NCI-H1436 treated with DMSO at 0.1 percent for 48 hours (cell line): Measurements from ENCODE around the gene SLC25A19.

Source experiments
- DNase-seq: peaks from one replicate; lab custom pipeline; 2025; lab: John Stamatoyannopoulos, UW

The SLC25A19 gene

GRCh38 chr17:75289115-75289831 is at the start of gene SLC25A19:
Gene SLC25A19, minus strand, starts transcription at chr17:75289433. Its CDS starts 2,669 bp downstream, at chr17:75286764.
- peak; percentile 98 for DNase-seq

- no peak for DNase-seq
Observed at GRCh38 chr17:75338335-75338734, 49.1 kb upstream of the SLC25A19 start.

DNA sequence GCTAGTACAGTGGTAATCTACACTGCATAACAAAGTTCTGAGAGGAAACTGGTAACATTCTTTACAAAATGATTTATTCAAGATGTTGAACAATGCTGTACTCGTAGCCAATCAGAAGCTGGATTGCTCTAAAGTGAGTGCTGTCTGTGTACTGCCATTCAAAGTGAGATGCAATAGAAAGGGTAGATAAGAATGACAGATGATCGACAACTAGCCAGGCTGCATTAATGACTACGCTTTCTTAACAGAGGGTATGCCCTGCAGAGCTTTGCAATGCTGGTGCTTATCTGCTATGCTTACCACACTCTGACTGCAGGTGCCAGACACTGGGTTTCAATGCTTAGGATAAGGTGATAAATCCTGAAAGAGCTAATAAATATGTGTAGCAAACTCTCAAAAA is 46.1 kb upstream of the SLC25A19 start:
- DNase-seq: no peak

- DNase-seq: no peak
Observed at GRCh38 chr17:75334723-75335122, 45.5 kb upstream of the SLC25A19 start.

- DNase-seq: no peak
Observed at GRCh38 chr17:75331671-75332070, 42.4 kb upstream of the SLC25A19 start.

DNA sequence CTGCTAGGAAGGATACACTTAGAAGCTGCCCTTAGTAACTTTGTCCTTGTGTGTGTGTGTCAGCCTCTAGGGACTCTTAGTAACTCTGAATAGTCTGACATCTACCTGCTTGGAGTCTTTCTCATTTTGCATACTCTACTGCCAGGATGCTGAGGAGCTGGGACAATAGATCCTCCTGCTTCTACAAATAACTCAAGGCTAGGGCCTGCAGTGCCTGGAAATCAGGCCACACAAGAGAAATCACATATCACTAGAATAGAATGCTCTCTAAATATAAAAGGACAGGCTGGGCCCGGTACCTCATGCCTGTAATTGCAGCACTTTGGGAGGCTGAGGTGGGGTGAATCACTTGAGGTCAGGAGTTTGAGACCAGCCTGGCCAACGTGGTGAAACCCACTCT is 38.5 kb upstream of the SLC25A19 start:
- no peak for DNase-seq

- no peak for DNase-seq
Observed at GRCh38 chr17:75326226-75326848, 37.1 kb upstream of the SLC25A19 start.

- DNase-seq: no peak
Observed at GRCh38 chr17:75325827-75326225, 36.6 kb upstream of the SLC25A19 start.

DNA sequence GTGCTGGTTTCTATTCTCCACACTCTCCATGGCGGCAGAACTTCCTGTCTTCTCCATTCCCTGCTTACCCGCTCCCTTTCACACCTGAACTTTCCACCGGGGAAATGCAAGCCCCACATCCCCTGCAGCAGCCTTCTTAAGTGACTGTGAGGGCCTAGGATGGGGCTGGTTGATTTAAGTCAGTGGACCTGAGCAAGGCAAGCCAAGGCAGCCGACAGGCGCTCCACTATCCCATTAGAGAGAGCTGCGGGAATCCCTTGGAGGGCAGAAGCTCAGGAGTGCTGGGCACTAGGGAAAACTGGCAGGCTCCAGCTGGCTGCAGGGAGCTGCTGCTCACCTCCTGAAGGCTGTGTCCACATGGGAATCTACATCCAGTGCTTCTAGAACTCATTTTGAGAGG is 36.1 kb upstream of the SLC25A19 start:
- DNase-seq: no peak

DNA sequence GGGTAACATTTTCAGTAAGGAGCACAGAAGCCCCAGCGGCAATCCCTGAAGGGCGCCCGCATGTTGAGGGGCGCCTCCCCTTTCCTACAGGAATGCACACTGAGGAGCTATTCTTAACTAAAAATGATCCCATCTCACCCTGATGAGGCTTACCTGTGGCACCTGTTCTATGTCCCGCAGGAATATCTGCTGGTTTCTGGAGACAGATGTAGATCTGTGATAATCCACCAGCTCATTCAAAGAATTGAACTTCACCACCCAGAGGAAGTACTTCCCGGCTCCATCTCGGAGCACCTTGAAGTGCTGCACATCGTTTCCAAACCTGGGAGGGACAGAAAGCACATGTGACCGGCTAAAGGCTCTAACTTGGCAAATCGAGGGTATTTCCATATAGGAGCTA is 32.3 kb upstream of the SLC25A19 start:
- DNase-seq: no peak

DNA sequence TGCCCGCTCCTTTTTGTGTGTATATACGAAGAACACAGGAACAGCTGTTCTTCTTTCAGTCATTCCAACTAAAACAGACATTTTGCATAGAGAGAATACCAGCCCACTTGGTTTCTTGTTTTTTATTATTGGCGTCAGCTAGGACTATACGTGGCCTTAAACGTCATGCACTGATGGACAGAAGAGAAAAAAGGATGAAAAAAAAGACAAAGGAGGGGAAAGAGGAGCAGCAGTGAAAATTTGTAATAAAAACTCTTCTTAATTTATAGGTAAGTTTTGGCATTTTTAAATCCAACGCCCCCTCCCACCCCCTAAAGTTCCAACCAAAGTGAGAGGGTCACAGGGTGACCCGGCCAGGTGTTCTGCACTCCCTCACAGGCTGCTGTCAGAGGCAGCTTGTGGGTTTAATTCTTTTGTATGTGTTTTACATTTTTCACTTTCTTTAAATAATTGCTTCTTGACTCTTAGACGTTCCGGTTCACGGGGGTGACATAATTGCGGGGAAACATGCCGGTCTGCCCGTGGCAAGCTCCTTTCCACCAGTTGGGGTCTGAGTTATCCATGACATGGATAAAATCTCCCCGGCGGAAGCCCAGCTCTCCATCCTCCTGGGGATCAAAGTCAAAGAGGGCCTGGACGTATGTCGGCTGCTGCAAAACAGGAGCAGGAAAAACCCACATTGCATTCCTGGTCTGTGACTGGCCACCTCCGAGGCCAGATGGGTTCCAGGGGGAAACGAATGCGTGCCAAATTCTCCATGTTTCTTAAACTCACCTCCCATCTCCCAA is 30.9 kb upstream of the SLC25A19 start:
- no peak for DNase-seq

DNA sequence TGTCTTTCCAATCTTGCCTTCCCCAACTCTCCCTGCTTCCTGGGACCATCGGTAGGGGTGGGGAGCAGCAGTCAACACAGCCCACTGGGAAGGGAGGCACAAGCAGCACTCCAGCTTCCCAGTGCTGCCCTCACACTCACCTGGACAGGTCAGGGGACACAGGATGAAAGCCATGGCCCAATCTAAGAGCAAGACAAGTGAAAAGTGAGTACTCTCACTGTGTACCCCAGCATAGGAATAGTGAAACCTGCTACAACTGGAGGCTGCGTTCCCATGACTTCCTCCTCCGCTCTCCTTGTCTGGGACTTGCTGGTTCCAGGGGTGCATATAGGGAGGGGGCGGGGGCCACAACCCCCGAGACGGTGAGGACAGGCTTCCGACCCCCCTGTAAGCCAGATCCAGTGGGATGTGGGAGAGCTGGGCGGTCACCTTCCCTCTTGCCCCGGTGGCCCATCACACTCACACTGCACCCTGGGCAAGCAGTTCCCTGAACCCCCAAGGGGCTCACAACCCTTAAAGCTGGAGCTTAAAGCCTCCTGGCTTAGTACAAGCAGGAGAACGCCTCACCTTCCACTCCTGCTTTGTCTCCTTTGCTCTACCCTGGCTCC is 29.5 kb upstream of the SLC25A19 start:
- DNase-seq: no peak

DNA sequence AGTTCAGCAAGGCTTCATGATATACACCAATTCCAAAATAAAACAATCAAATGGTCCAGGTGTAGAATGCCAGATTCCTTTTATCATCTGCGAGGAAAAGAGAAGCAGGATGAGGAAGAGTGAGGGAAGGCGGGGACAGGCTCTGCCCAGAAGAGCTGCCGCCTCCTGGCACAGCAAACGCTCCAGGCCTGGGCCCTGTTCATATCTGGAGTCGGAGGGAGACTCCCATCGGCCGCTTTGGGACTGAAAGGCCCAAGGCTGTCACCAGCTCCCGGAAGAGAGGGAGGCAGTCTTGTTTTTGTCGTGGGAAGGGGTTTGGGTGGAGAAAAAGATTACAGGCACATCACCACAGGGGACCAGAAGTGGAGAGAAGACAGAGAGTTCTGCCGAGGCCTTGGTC is 29.0 kb upstream of the SLC25A19 start:
- no peak for DNase-seq

DNA sequence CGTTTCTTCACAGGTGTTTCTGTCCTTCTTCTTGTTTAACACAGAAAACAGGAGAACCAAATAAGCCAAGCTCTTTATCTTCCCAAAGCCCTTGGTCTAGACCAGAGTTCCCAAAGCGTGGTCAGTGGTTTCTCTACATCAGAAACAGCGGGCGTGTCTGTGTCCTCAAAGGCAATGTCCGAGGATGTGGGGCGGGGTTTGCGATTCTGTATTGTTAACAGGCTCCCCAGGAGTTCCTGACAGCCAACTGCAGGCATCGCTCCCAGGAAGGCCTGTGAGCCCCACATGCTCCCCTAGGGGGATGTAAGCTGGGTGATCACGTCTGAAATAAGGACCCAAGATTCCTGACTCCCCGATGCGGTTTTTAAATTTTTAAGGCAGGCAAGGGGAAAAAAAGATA is 28.4 kb upstream of the SLC25A19 start:
- DNase-seq: no peak

GRCh38 chr17:75316253-75316652 is 27.0 kb upstream of the SLC25A19 start:
- no peak for DNase-seq

DNA sequence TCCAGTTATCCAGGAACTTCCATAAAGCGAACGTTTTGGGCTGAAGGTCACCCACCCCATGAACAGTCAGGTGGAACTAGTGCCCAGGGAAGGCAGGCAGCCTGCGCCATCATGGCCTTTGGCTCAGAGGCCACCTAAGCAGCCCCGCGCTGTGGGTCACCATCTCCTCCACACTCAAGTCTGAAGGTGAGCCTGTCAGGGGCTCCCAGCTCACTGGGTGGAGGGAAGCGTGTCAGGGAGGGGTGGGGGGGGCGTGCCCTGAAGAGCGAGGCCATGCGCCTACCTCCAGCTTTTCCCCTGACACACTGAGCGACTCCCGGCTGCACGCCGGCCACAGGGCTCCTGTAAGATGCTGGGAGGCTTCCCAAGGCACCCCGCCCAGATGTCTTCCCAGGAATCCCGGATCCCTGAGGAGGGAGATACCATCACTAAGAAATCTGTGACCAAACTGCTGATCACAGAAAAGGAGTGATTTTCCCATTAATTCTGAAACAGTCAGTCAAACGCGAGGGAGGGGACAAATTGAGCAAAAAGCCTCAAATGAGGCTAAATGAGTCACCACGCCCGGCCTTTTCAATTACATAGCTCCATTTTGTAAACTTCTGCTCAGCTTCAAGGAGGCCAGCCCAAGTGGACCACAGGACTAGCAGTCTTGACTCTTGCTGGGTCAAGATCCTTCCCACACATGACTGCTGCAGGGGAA is 26.5 kb upstream of the SLC25A19 start:
- no peak for DNase-seq

DNA sequence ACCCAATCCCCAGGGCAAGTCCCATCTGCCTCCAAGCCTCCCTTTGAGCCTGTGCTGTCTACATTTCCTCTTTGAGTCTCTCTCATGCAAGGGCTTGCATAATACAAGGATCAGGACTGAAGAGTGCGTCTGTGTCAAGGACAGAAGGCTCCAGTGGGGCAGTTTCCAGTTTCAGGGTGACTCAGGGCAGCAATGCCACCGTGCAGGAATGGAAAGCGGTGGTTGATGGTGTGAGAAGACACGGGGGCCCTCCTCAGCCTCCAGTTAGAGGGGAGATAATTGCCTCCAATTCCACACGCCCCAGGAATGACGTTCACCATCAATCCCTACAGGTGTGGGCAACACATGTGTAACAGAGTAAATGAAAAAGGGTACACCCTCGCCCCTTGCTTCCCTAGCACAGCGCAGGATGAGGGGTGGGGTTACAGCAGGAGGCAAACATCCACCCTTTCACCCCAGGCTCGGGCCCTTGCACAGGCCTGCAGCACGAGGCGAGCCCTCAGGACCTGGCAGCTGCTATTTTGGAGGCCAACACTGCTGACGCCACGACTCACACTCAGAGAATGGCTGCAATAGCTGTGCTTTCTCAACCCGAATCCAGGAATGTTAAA is 24.8 kb upstream of the SLC25A19 start:
- DNase-seq: no peak

DNA sequence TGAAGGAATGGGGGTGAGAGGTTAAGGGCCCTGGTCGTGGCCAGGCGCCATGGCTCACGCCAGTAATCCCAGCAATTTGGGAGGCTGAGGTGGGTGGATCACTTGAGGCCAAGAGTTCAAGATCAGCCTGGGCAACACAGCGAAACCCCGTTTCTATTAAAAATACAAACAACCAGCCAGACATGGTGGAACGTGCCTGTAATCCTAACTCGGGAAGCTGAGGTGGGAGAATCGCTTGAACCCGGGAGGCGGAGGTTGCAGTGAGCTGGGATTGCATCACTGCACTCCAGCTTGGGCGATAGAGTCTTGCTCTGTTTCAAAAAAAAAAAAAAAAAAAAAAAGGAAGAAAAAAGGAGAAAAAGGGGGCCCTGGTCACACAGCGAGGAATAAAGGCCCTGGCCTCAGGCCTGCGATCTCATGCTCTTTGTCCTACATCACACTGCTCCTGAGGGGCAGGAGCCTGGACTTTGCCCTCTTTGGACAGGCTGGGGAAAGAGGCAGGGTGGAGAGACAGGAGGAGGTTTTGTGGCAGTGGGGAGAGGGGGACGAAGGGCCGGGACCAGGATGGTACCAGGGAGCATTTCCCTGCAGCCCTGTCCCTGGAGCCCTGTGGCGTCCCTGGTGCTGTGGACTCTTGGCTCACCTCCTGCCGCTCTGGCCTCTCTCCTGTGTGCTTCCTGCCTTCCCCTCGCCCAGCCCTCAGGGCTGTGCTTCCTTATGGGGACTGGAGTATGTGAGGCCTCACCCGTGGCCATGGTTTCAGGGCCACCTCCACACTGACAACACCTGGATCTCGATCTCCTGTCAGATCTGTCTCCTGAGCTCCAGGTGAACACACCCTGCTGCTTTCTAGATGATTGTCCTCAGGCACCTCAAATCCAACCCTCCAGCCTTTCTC is 19.7 kb upstream of the SLC25A19 start:
- no peak for DNase-seq

DNA sequence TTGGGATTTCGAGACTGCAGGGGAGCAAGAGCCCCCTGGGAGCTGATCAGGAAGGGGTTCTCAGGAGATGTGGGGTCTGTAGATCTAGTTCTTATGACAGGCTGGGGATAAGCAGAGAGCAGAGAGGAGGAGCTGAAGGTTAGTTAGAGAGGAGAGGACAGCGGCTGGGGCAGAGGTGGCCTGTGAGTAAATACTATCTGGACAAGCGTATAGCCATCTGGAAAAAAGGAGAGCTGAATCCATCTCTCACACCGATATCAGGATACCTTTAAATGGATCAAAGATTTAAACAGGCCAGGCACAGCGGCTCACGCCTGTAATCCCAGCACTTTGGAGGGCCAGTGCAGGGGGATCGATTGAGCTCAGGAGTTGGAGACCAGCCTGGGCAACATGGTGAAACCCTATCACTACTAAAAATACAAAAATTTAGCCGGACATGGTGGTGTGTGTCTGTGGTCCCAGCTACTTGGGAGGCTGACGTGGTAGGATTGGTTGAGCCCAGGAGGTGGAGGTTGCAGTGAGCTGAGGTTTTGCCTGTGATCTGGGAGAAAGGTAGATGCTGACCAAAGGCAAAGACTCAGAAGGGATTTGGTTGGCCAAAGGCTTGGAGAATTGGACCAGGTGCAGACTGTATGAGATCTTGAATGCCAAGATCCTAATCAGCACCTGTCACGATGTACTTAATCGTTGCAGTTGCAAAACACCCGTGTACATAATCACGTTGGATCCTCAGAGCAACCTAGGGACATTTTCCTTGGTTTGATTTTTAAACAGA is 18.9 kb upstream of the SLC25A19 start:
- DNase-seq: no peak
